Spleen (tissue), 11 donors: ENCODE measurements around the gene RNF39. TPM values are rescaled to one million over a fixed set of nuclear protein-coding genes. Genes with fewer than 3 reads are reported as not detected.

Source experiments
- DNase-seq: peaks from one replicate; pipeline ENCODE4 v3.0.0-alpha.2; 2020
- H3K27ac ChIP-seq, 8 donors: fragments of 200-600 bp; sonication (generic) in 7 of 8; 1 replicate in 4 of 8; 2 replicates in 4 of 8; pipeline versions ENCODE4 v1.5.0 to v1.8.0; 2016 to 2021; ENCODE audit warnings: inconsistent platforms in 4 of 8, mild to moderate bottlenecking in 4 of 8, moderate library complexity in 1 of 8
- H3K27me3 ChIP-seq, 7 donors: fragments of 200-600 bp; sonication (generic) in 6 of 7; replicated peaks in 1 of 7; 1 replicate in 4 of 7; 2 replicates in 3 of 7; pipeline versions ENCODE4 v1.5.0 to v1.8.0; 2016 to 2021; ENCODE audit warnings: inconsistent platforms in 3 of 7, mild to moderate bottlenecking in 1 of 7
- H3K36me3 ChIP-seq, 6 donors: fragments of 200-600 bp; sonication (generic) in 5 of 6; 1 replicate in 4 of 6; 2 replicates in 2 of 6; pipeline versions ENCODE4 v1.5.0 to v1.8.0; 2016 to 2021; ENCODE audit warnings: inconsistent platforms in 2 of 6
- H3K4me1 ChIP-seq, 6 donors: fragments of 200-600 bp; sonication (generic) in 5 of 6; 1 replicate in 3 of 6; 2 replicates in 3 of 6; pipeline versions ENCODE4 v1.5.0 to v1.8.0; 2016 to 2021; ENCODE audit warnings: inconsistent platforms in 3 of 6
- H3K4me3 ChIP-seq, 8 donors: fragments of 200-600 bp; sonication (generic) in 7 of 8; 1 replicate in 4 of 8; 2 replicates in 4 of 8; pipeline versions ENCODE4 v1.5.0 to v1.8.0; 2016 to 2021; ENCODE audit warnings: inconsistent platforms in 4 of 8, mild to moderate bottlenecking in 4 of 8, moderate library complexity in 2 of 8
- H3K9me3 ChIP-seq, 8 donors: fragments of 200-600 bp; sonication (generic) in 7 of 8; 1 replicate in 4 of 8; 2 replicates in 4 of 8; pipeline versions ENCODE4 v1.5.0 to v1.8.0; 2016 to 2021; ENCODE audit warnings: inconsistent platforms in 4 of 8
- POLR2A ChIP-seq, 3 donors: fragments of 450-650 bp; IDR thresholded peaks; one replicate each; pipeline ENCODE4 v1.5.1; 2017; ENCODE audit warnings: antibody characterized with exemption in 3 of 3, mild to moderate bottlenecking in 1 of 3
- POLR2AphosphoS5 ChIP-seq, 3 donors: sonication (generic); formaldehyde crosslinking; IDR thresholded peaks; one replicate each; pipeline ENCODE4 v1.5.1; 2017; ENCODE audit warnings: antibody characterized with exemption in 3 of 3
- WGBS, 5 donors: extraction: QIAGEN DNeasy Blood & Tissue Kit in 3 of 5; methylation state at CpG; one replicate each; pipeline versions ENCODE4 v1.1.5 to v1.1.7; 2013 to 2018; 5-methylcytosine and 5-hydroxymethylcytosine counted together
- intact Hi-C: fragments of 100-400 bp; cut with DNase I; formaldehyde crosslinking; loops from one replicate; pipeline ENCODE4 v1.15.0; 2023; ENCODE audit warnings: low total_unique reads
- polyA plus RNA-seq, 3 donors: library from polyadenylated mRNA; stranded (reverse); fragments of 200-250 nt; gene quantifications; one replicate each; pipeline ENCODE4 v1.2.1, GENCODE V29; 2013
- total RNA-seq, 7 donors: library from RNA; depleted of rRNA in 3 of 7; stranded (reverse); fragments of >200 nt in 3 of 7; fragmentation: NEBNext Ultra II Directional in 4 of 7; extraction: Animal tissue kit (Norgen Biotek cat#: 25700) in 4 of 7; gene quantifications; one replicate each; pipeline versions ENCODE4 v1.1.0 to v1.2.1, GENCODE V29; 2016 to 2021
- TF ChIP-seq, protein P1 (sequence below), 11 experiments: fragments of 200-600 bp in 7 of 11; fragments of 450-650 bp in 4 of 11; sonication (generic) in 4 of 11; IDR thresholded peaks in 8 of 11; conservative IDR thresholded peaks in 3 of 11; 1 replicate in 7 of 11; 2 replicates in 4 of 11; pipeline versions ENCODE4 v1.4.0 to v1.8.0; 2016 to 2021; ENCODE audit warnings: antibody characterized with exemption in 11 of 11, inconsistent platforms in 4 of 11, mild to moderate bottlenecking in 1 of 11
- donor health status: healthy with polysubstance abuse.
- donor health status: DM: no; HTN: no; CAD: no; lungs with moderate emphysema.
- donor health status: DM: no; HTN: no; CAD: no.
- donor health status: Bipolar disorder and iron deficiency.
- donor health status: healthy.
- donor health status: DM: no; HTN: no; CAD: no.
- donor health status: DM: yes; HTN: yes; CAD: no.

Gene RNF39
- total and polyA plus RNA-seq, 10 donors: not detected

DNA sequence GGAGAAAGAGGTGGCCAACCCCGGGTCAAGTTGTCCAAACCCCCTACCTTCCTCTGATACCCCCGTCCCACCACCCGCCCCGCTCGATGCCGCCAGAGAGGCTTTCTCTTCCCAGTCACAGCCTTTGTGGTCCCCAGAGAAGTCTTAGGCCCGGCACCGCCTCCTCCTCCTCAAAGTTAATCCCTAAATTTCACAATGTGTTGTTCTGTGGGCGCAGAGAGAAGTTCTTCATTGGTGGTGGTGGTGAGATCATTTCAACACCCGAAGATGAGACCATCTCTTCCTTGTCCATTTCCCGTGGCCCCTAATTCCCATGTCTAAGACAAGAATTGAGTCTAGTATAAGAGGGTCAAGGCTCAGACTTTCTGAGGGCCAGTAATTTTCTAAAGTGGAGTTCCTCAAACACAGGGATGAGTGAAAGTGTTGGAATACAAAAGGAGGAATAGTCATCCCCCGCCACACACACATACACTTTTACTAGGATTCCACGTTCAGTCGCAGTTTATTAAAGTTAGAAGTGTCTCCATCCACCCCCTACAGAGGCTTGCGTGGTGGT lies 26.9 kb upstream of the RNF39 start:
- H3K4me3 ChIP-seq: peak overlapping the region in 6 of 8 donors; percentile 31 to 69 (median 43)
- DNase-seq: no peak
- peaks cover 24 to 41% (median 33%) of the 10 kb centered on the region in 6 donors for H3K4me1 ChIP-seq
- H3K9me3 ChIP-seq: no peaks in the 10 kb centered on the region
- peaks cover 0 to 91% (median 37%) of the 10 kb centered on the region in 7 donors for H3K27me3 ChIP-seq
- WGBS, 5 donors: 34 to 52% (median 44%) methylated on average over 15 of the region's 15 CpGs
- no peaks in the 10 kb centered on the region for H3K36me3 ChIP-seq
- H3K27ac ChIP-seq: peak overlapping the region in 7 of 8 donors; percentile 50 to 67 (median 60)
- TF ChIP-seq, protein P1, sequence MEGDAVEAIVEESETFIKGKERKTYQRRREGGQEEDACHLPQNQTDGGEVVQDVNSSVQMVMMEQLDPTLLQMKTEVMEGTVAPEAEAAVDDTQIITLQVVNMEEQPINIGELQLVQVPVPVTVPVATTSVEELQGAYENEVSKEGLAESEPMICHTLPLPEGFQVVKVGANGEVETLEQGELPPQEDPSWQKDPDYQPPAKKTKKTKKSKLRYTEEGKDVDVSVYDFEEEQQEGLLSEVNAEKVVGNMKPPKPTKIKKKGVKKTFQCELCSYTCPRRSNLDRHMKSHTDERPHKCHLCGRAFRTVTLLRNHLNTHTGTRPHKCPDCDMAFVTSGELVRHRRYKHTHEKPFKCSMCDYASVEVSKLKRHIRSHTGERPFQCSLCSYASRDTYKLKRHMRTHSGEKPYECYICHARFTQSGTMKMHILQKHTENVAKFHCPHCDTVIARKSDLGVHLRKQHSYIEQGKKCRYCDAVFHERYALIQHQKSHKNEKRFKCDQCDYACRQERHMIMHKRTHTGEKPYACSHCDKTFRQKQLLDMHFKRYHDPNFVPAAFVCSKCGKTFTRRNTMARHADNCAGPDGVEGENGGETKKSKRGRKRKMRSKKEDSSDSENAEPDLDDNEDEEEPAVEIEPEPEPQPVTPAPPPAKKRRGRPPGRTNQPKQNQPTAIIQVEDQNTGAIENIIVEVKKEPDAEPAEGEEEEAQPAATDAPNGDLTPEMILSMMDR (IDR thresholded peaks at IDR 0.05 in 8 of 11, conservative IDR thresholded peaks at IDR 0.05 in 3 of 11): no peak
- TF ChIP-seq POLR2A (IDR thresholded peaks at IDR 0.05) (no peak), POLR2AphosphoS5 (IDR thresholded peaks at IDR 0.05) (no peak)
- intact Hi-C loops: no loop called here

DNA sequence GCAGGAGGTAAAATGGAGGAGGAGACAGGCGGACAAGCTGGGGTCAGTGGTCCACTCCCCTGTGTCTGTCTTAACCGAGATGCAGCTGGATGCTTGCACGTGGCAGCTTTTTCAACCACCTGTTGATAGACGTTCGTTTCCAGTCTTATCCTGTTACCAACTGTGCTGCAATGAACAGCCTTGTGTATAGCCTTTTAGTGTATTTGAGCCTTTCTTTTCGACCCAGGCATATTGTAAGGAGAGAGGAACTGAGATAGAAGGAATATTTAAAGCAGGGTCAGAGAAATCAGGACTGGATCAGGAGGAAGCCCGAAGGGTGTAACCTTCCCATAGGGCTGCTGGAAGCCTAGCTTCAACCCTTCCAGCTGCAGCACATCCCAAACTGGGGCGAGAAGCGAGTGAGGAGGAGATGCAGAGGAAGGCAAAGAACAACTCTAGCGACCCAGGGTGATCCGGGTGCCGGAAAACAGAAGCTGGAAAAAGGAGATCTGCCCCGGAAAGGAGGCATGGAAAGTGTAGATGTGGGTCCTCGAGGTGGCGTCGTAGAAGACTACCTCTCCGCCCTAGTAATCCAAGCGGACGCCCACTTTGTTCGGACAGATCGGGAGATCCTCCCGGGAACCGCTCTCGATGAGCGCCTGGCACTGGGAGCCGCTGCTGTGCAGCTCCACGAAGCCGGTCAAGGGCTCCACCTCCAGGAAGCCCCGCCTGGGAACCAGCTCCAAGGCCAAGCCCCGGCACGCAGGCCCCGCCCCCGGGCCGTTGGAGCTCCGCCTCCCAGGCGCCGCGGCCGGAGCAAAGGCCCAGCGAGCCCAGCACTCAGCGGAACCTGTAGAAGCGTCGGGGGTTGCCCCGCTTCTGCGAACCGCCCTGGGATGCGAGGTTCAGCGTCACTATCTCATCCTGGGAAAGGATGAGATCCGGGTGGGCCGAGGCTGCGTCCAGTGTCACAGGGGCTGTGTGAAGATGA lies 26.2 kb upstream of the RNF39 start:
- peak overlapping the region; percentile 29 to 67 (median 57) for H3K27ac ChIP-seq
- WGBS, 5 donors: 3 to 6% (median 5%) methylated on average over 26 to 51 of the region's 51 CpGs
- intact Hi-C loops: no loop called here
- peaks cover 24 to 41% (median 33%) of the 10 kb centered on the region in 6 donors for H3K4me1 ChIP-seq
- H3K36me3 ChIP-seq: no peaks in the 10 kb centered on the region
- peak; percentile 94 for DNase-seq
- peaks cover 0 to 92% (median 38%) of the 10 kb centered on the region in 7 donors for H3K27me3 ChIP-seq
- H3K4me3 ChIP-seq: peak overlapping the region; percentile 30 to 69 (median 39)
- TF ChIP-seq POLR2A (IDR thresholded peaks at IDR 0.05) (peak in 1 of 3 donors; percentile 53), POLR2AphosphoS5 (IDR thresholded peaks at IDR 0.05) (peak; percentile 52 to 87 (median 79))
- TF ChIP-seq, protein P1 (IDR thresholded peaks at IDR 0.05 in 8 of 11, conservative IDR thresholded peaks at IDR 0.05 in 3 of 11): peak in 3 of 11 experiments; percentile 7 to 26 (median 24)
- no peaks in the 10 kb centered on the region for H3K9me3 ChIP-seq

DNA sequence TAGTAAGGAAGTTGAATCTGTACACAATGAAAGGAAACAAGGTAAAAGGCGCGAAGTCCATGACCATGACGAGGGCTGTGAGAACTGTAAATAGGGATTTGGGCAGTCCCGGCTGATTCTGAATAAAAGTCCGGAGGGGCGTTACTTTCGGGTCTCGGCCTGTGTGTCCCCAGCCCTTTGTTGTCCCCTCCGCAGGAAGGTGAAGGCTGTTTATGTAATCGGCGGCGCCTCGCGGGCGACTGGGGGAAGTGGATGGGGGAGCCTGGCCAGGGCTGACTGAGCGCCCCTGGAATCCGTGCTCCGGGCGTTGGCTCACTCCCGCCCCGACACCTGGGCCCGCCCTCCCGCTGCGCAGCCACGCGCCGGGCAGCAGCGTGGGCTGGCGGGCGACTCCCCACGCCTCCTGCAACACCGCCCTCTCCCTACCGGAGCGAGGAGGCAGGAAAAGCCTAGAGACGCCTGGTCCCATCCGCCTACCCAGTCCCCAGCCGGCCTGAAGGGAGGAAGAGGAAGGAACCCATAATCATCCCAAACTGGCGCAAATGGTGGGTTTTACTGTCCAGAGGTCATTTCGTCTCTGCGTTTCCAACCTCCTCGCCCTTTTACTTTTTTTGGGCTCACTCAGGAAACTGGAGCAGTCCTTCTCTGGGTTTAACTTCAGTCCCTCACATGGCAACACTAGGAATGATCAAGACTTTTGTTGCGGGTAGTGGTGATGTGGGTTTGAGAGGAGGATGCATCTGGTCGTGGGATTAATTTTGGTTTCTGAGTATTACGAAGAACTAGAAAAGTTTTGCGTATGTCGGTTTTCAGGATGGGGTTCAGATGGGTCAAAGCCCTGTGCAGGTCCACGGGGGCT lies 25.2 kb upstream of the RNF39 start:
- 1 to 2% (median 2%) methylated on average over 29 to 47 of the region's 47 CpGs for WGBS, 5 donors
- TF ChIP-seq POLR2A (IDR thresholded peaks at IDR 0.05): no peak
- TF ChIP-seq POLR2AphosphoS5 (IDR thresholded peaks at IDR 0.05): peak in 2 of 3 donors; percentile 51
- TF ChIP-seq, protein P1 (IDR thresholded peaks at IDR 0.05 in 8 of 11, conservative IDR thresholded peaks at IDR 0.05 in 3 of 11): no peak
- H3K27ac ChIP-seq: no peak overlapping the region
- no peaks in the 10 kb centered on the region for H3K9me3 ChIP-seq
- H3K4me3 ChIP-seq: peak overlapping the region; percentile 1 to 69 (median 34)
- no peak for DNase-seq
- intact Hi-C loops: no loop called here
- H3K36me3 ChIP-seq: no peaks in the 10 kb centered on the region
- peaks cover 0 to 90% (median 39%) of the 10 kb centered on the region in 7 donors for H3K27me3 ChIP-seq
- H3K4me1 ChIP-seq: peaks cover 24 to 41% (median 33%) of the 10 kb centered on the region in 6 donors
